Measurements from ENCODE around the gene DTD2. TPM values are rescaled to one million over a fixed set of nuclear protein-coding genes. Genes with fewer than 3 reads are reported as not detected.

DTD2 gene
- total RNA-seq, 1 experiment from 2014 or later: 14.8 TPM

- Histone ChIP-seq H3K23me2 (ENCODE audit: insufficient read length, low read depth, low read length, poor library complexity, severe bottlenecking) (no peaks in the 10 kb centered on the region), H2AK5ac (ENCODE audit: insufficient read length, low read length) (no peak overlapping the region)
These were observed 53.6 kb downstream of the DTD2 start for GRCh38 chr14:31403707-31404106.

More at GRCh38 chr14:31403707-31404106, 53.6 kb downstream of the DTD2 start:
- H3K27ac ChIP-seq (ENCODE audit: insufficient read length, low read depth, low read length): no peak overlapping the region
- H2BK15ac ChIP-seq (ENCODE audit: low read depth, low read length): no peak overlapping the region
- no peak overlapping the region for H3K4ac ChIP-seq (ENCODE audit: low read depth, low read length)
- no peaks in the 10 kb centered on the region for H3K27me3 Mint-ChIP-seq (ENCODE audit: low read depth)
- no peak overlapping the region for H3K4me3 Mint-ChIP-seq
- H3K9me3 Mint-ChIP-seq: no peaks in the 10 kb centered on the region
- no peak for DNase-seq
- H2BK12ac ChIP-seq (ENCODE audit: insufficient read length, low read depth, low read length): no peak overlapping the region
- H2BK20ac ChIP-seq (ENCODE audit: low read depth, low read length, poor library complexity, severe bottlenecking): no peak overlapping the region
- no peak overlapping the region for H2AFZ ChIP-seq (ENCODE audit: low read length)
- peaks cover 3% of the 10 kb centered on the region for H3K79me1 ChIP-seq (ENCODE audit: insufficient read depth, low read depth, low read length, poor library complexity, severe bottlenecking)
- H3K4me1 ChIP-seq (ENCODE audit: insufficient read depth, low read length): no peaks in the 10 kb centered on the region; the same call in 1 of the 2 replicates
- no peak overlapping the region for H2BK5ac ChIP-seq (ENCODE audit: insufficient read length, low read length)
- no peak overlapping the region for H3K27ac Mint-ChIP-seq
- no peak overlapping the region for H4K5ac ChIP-seq (ENCODE audit: insufficient read length, low read depth, low read length)
- H4K91ac ChIP-seq (ENCODE audit: insufficient read length, low read depth, low read length): no peak overlapping the region
- no peak for TF ChIP-seq CTCF (conservative IDR thresholded peaks at IDR 0.05)
- H4K8ac ChIP-seq (replicated peaks; ENCODE audit: insufficient read length, low read depth, low read length): no peak overlapping the region
- H3K56ac ChIP-seq (ENCODE audit: insufficient read length, low read depth, low read length): no peak overlapping the region
- no peak overlapping the region for H2BK120ac ChIP-seq (ENCODE audit: low read depth, low read length, poor library complexity, severe bottlenecking)
- no CpG with 5 or more reads among the region's 3 CpGs for WGBS (ENCODE audit: extremely low coverage, insufficient read length, low lambda C conversion rate)
- H3K9me3 ChIP-seq (ENCODE audit: control insufficient read depth, low read depth, low read length): no peaks in the 10 kb centered on the region
- H3K18ac ChIP-seq (ENCODE audit: insufficient read length, low read depth, low read length): no peak overlapping the region
- H3K14ac ChIP-seq (ENCODE audit: insufficient read depth, low read length): no peak overlapping the region
- H3T11ph ChIP-seq (ENCODE audit: low read length): no peak overlapping the region
- peaks cover 7 to 10% (median 9%) of the 10 kb centered on the region in 3 experiments; a peak in 6 of 7 replicates for H3K36me3 Mint-ChIP-seq (ENCODE audit: insufficient read depth in 1 of 3, low read depth in 3 of 3)
- no peaks in the 10 kb centered on the region for H4K20me1 ChIP-seq (ENCODE audit: control insufficient read depth, insufficient read depth, insufficient read length)
- no peaks in the 10 kb centered on the region for H3K27me3 ChIP-seq (ENCODE audit: insufficient read depth, low read length)
- H3K79me2 ChIP-seq (ENCODE audit: insufficient read depth, low read length): 0 out of 2 replicates have a peak, but pooled peaks cover 2% of the 10 kb centered on the region
- H3K23ac ChIP-seq (ENCODE audit: insufficient read length, low read depth, low read length): no peak overlapping the region
- H3K9ac ChIP-seq (ENCODE audit: extremely low read depth, insufficient read length, low read length): no peak overlapping the region
- H3K4me2 ChIP-seq (ENCODE audit: insufficient read depth, insufficient read length, low read length): no peak overlapping the region
- H3K4me1 Mint-ChIP-seq: peaks cover 2 to 4% of the 10 kb centered on the region in 2 experiments; a peak in 2 of 4 replicates

Data from H9 (cell line).